ENCODE data around the gene STAP1.

STAP1 gene, protein sequence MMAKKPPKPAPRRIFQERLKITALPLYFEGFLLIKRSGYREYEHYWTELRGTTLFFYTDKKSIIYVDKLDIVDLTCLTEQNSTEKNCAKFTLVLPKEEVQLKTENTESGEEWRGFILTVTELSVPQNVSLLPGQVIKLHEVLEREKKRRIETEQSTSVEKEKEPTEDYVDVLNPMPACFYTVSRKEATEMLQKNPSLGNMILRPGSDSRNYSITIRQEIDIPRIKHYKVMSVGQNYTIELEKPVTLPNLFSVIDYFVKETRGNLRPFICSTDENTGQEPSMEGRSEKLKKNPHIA

DNA sequence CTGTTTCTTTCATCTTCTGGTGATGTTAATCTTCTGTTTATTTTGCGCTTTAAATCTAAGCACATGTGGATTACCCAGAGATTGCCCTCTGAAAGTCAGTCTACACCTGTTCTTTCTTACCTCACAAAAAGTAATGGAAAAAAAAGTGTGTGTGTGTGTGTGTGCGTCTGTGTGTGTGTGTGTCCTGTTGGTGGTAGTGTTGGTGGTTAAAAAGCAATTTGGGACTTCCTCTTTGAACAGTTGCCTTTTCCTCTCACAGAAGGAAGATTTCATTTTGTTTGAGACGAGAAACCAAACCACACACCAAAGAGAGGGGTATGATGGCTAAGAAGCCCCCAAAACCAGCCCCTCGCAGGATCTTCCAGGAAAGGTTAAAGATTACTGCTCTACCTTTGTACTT, at the start of gene STAP1:
STAP1 (plus strand) TSS at position 235 of the 400 bp plus-strand sequence; CDS start at position 318, 83 bp downstream.
- no peak within 1 kb of the TSS for H3K4me3 ChIP-seq (ENCODE audit: severe bottlenecking)
- no peaks in the 10 kb centered on the region for H3K36me3 ChIP-seq (ENCODE audit: low read depth)
- H3K27me3 ChIP-seq (ENCODE audit: insufficient read depth, poor library complexity, severe bottlenecking) = no peaks in the 10 kb centered on the region
- DNase-seq (ENCODE audit: low spot score) (no peak), ATAC-seq (ENCODE audit: low read depth) (no peak)
- H3K4me1 ChIP-seq (ENCODE audit: insufficient read depth, poor library complexity, severe bottlenecking) = no peaks in the 10 kb centered on the region
- no peak within 1 kb of the TSS for H3K27ac ChIP-seq (ENCODE audit: poor library complexity, severe bottlenecking)
- no peaks in the 10 kb centered on the region for H3K9me3 ChIP-seq (ENCODE audit: severe bottlenecking)
- TF ChIP-seq, protein P1, sequence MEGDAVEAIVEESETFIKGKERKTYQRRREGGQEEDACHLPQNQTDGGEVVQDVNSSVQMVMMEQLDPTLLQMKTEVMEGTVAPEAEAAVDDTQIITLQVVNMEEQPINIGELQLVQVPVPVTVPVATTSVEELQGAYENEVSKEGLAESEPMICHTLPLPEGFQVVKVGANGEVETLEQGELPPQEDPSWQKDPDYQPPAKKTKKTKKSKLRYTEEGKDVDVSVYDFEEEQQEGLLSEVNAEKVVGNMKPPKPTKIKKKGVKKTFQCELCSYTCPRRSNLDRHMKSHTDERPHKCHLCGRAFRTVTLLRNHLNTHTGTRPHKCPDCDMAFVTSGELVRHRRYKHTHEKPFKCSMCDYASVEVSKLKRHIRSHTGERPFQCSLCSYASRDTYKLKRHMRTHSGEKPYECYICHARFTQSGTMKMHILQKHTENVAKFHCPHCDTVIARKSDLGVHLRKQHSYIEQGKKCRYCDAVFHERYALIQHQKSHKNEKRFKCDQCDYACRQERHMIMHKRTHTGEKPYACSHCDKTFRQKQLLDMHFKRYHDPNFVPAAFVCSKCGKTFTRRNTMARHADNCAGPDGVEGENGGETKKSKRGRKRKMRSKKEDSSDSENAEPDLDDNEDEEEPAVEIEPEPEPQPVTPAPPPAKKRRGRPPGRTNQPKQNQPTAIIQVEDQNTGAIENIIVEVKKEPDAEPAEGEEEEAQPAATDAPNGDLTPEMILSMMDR (IDR thresholded peaks at IDR 0.05; ENCODE audit: poor library complexity, severe bottlenecking) = no peak

DNA sequence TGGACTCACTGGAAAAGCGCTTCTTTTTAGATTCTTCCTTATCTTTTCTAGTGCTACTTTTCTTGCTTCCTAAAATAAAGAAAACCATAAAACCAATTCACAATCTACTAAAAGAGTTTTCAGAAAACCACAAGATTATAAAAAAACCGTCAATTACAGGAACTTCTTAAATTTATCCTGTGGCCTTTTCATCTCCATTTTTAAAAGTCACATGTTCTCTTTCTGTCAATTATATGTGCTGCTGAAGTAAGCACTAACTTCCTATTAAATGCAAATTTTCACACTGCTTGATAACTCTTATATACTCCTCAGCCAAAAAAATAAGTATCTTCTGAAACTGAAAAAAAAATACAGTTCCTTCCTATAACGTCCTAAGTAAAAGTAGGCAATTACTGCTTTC, 46.0 kb upstream of the STAP1 start:
- TF ChIP-seq, protein P1 (IDR thresholded peaks at IDR 0.05; ENCODE audit: poor library complexity, severe bottlenecking) = no peak
- Histone ChIP-seq H3K27me3 (ENCODE audit: insufficient read depth, poor library complexity, severe bottlenecking) (no peaks in the 10 kb centered on the region), H3K4me3 (ENCODE audit: severe bottlenecking) (no peak overlapping the region), H3K36me3 (ENCODE audit: low read depth) (peaks cover 77% of the 10 kb centered on the region), H3K4me1 (ENCODE audit: insufficient read depth, poor library complexity, severe bottlenecking) (no peaks in the 10 kb centered on the region), H3K9me3 (ENCODE audit: severe bottlenecking) (no peaks in the 10 kb centered on the region), H3K27ac (ENCODE audit: poor library complexity, severe bottlenecking) (no peak overlapping the region)
- no peak for DNase-seq (ENCODE audit: low spot score)
- no peak for ATAC-seq (ENCODE audit: low read depth)

DNA sequence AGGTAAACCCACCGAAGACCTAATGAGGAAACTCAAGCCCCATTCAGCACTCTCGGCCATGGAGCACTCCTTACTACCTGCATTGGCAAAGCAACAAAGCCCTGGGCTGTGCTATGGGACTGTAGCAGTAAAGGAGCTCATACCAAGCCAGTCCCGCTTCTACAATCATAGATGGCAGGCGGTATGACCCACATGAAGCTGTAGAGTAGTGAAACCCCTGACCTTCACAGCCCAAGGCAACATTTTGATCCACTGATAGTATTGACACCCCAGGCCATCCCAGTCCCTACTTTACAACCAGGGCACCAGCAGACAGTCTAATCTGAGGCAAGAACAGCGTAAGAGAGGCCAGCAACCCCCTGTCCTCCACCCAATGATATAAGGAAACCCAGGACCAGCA, 38.4 kb upstream of the STAP1 start:
- Histone ChIP-seq H3K36me3 (ENCODE audit: low read depth) (peaks cover 47% of the 10 kb centered on the region), H3K27me3 (ENCODE audit: insufficient read depth, poor library complexity, severe bottlenecking) (no peaks in the 10 kb centered on the region), H3K9me3 (ENCODE audit: severe bottlenecking) (no peaks in the 10 kb centered on the region), H3K27ac (ENCODE audit: poor library complexity, severe bottlenecking) (no peak overlapping the region), H3K4me1 (ENCODE audit: insufficient read depth, poor library complexity, severe bottlenecking) (no peaks in the 10 kb centered on the region), H3K4me3 (ENCODE audit: severe bottlenecking) (no peak overlapping the region)
- no peak for DNase-seq (ENCODE audit: low spot score)
- no peak for ATAC-seq (ENCODE audit: low read depth)
- TF ChIP-seq, protein P1 (IDR thresholded peaks at IDR 0.05; ENCODE audit: poor library complexity, severe bottlenecking) = no peak

DNA sequence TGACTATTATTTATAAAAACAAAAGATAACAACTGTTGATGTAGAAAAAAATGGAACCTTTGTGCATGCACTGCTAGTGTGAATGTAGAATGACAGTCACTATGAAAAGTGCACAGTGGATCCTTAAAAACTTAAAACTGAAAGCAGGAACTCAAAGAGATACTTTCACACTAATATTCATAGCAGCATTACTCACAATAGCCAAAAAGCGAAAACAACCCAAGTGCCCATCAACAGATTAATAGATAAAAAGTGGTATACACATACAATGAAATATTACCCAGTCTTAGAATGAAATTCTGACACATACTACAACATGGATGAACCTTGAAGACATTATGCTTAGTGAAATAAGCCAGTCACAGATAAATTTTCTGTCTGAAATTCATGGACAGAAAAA, 37.0 kb upstream of the STAP1 start:
- Histone ChIP-seq H3K4me1 (ENCODE audit: insufficient read depth, poor library complexity, severe bottlenecking) (no peaks in the 10 kb centered on the region), H3K27me3 (ENCODE audit: insufficient read depth, poor library complexity, severe bottlenecking) (no peaks in the 10 kb centered on the region), H3K4me3 (ENCODE audit: severe bottlenecking) (no peak overlapping the region), H3K36me3 (ENCODE audit: low read depth) (peaks cover 36% of the 10 kb centered on the region), H3K9me3 (ENCODE audit: severe bottlenecking) (no peaks in the 10 kb centered on the region), H3K27ac (ENCODE audit: poor library complexity, severe bottlenecking) (no peak overlapping the region)
- TF ChIP-seq, protein P1 (IDR thresholded peaks at IDR 0.05; ENCODE audit: poor library complexity, severe bottlenecking) = no peak
- ATAC-seq (ENCODE audit: low read depth) = no peak
- no peak for DNase-seq (ENCODE audit: low spot score)

DNA sequence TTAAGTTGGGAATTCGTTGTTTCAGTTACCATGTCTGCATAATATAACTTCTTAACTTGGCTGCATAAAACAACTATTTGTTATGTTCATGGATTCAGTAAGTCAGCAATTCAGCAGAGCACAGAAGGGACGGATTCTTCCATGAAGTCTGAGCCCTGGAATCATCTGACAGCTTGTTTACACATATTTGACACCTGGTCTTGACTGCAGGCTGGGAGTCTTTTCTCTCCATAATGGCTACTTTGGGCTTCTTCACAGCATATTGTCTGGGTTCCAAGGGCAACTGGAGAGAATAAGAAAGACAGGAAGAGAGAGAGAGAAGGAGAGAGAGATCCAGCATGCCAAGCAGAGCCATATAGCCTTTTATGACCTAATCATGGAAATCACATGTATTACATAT, 36.3 kb upstream of the STAP1 start:
- Histone ChIP-seq H3K4me1 (ENCODE audit: insufficient read depth, poor library complexity, severe bottlenecking) (no peaks in the 10 kb centered on the region), H3K27me3 (ENCODE audit: insufficient read depth, poor library complexity, severe bottlenecking) (no peaks in the 10 kb centered on the region), H3K36me3 (ENCODE audit: low read depth) (peaks cover 30% of the 10 kb centered on the region), H3K27ac (ENCODE audit: poor library complexity, severe bottlenecking) (no peak overlapping the region), H3K4me3 (ENCODE audit: severe bottlenecking) (no peak overlapping the region), H3K9me3 (ENCODE audit: severe bottlenecking) (no peaks in the 10 kb centered on the region)
- TF ChIP-seq, protein P1 (IDR thresholded peaks at IDR 0.05; ENCODE audit: poor library complexity, severe bottlenecking) = no peak
- DNase-seq (ENCODE audit: low spot score) (no peak), ATAC-seq (ENCODE audit: low read depth) (no peak)

Measured in RWPE2 (cell line).